NOMO-1 treated with DMSO at 0.1 percent for 48 hours (cell line): Measurements from ENCODE around the gene PTTG2.
A peak's percentile ranks its signal among the peaks of the same experiment; 100 is the strongest.
"Not testable (repeated sequence)": the region's sequence is repeated elsewhere in the genome, so short reads cannot be mapped to it uniquely, and the experiment has no call there.

Experiments used
- DNase-seq: peaks from one replicate; lab custom pipeline; 2025; ENCODE audit not compliant: unreplicated experiment; lab: John Stamatoyannopoulos, UW

The PTTG2 gene

GRCh38 chr4:37960098-37960497, at the start of gene PTTG2:
Gene PTTG2 (plus strand): TSS chr4:37960398. CDS start chr4:37960435, 37 bp downstream.
- DNase-seq, result no peak

- DNase-seq, result no peak
These were observed 45.7 kb upstream of the PTTG2 start for GRCh38 chr4:37914539-37914938.

- DNase-seq, result no peak
These were observed 42.8 kb upstream of the PTTG2 start for GRCh38 chr4:37917388-37917787.

GRCh38 chr4:37918653-37919052, 41.5 kb upstream of the PTTG2 start:
- DNase-seq, result no peak

GRCh38 chr4:37922328-37922727, 37.9 kb upstream of the PTTG2 start:
- no peak for DNase-seq

- not testable (repeated sequence) for DNase-seq
These were observed 37.1 kb upstream of the PTTG2 start for GRCh38 chr4:37923089-37923488.

GRCh38 chr4:37924946-37925345, 35.3 kb upstream of the PTTG2 start:
- no peak for DNase-seq

GRCh38 chr4:37927434-37927833, 32.8 kb upstream of the PTTG2 start:
- no peak for DNase-seq

GRCh38 chr4:37928426-37929416, 31.5 kb upstream of the PTTG2 start:
- no peak for DNase-seq

GRCh38 chr4:37934096-37934495, 26.1 kb upstream of the PTTG2 start:
- no peak for DNase-seq

GRCh38 chr4:37934609-37935008, 25.6 kb upstream of the PTTG2 start:
- no peak for DNase-seq

- DNase-seq, result no peak
These were observed 25.2 kb upstream of the PTTG2 start for GRCh38 chr4:37935026-37935425.

- DNase-seq, result no peak
These were observed 23.2 kb upstream of the PTTG2 start for GRCh38 chr4:37936889-37937498.

GRCh38 chr4:37938208-37938607, 22.0 kb upstream of the PTTG2 start:
- no peak for DNase-seq

GRCh38 chr4:37946503-37947179, 13.6 kb upstream of the PTTG2 start:
- peak; percentile 55 for DNase-seq

- peak; percentile 8 for DNase-seq
These were observed 11.7 kb upstream of the PTTG2 start for GRCh38 chr4:37948542-37948941.

GRCh38 chr4:37949636-37950426, 10.4 kb upstream of the PTTG2 start:
- DNase-seq, result no peak

- peak; percentile 83 for DNase-seq
These were observed 8.5 kb upstream of the PTTG2 start for GRCh38 chr4:37951461-37952352.

GRCh38 chr4:37953156-37953555, 7.0 kb upstream of the PTTG2 start:
- no peak for DNase-seq
